WTC11 (cell line): ENCODE measurements around the gene OR4F17.
"Not testable (repeated sequence)": the region's sequence is repeated elsewhere in the genome, so short reads cannot be mapped to it uniquely, and the experiment has no call there.

ENCODE experiments used
- ESRRA ChIP-seq: sonication (generic); formaldehyde crosslinking; IDR thresholded peaks from 2 replicates; pipeline ENCODE4 v1.8.1; 2022; ENCODE audit warnings: mild to moderate bottlenecking, missing genetic modification reagents, borderline replicate concordance
- ETV6 ChIP-seq: sonication (generic); formaldehyde crosslinking; IDR thresholded peaks from 2 replicates; pipeline ENCODE4 v1.8.1; 2022; ENCODE audit warnings: mild to moderate bottlenecking, missing genetic modification reagents
- FOXK1 ChIP-seq: sonication (generic); formaldehyde crosslinking; IDR thresholded peaks from 2 replicates; pipeline ENCODE4 v1.8.0; 2022; ENCODE audit warnings: mild to moderate bottlenecking, moderate library complexity, missing genetic modification reagents
- JUN ChIP-seq: sonication (generic); formaldehyde crosslinking; IDR thresholded peaks from 2 replicates; pipeline ENCODE4 v1.8.0; 2023; ENCODE audit warnings: mild to moderate bottlenecking, missing genetic modification reagents
- KAT7 ChIP-seq: sonication (generic); formaldehyde crosslinking; IDR thresholded peaks from 2 replicates; pipeline ENCODE4 v1.8.1; 2023; ENCODE audit warnings: missing genetic modification reagents, mild to moderate bottlenecking, borderline replicate concordance
- SP1 ChIP-seq: sonication (generic); formaldehyde crosslinking; conservative IDR thresholded peaks from 2 replicates; pipeline ENCODE4 v1.8.1; 2022; ENCODE audit warnings: missing genetic modification reagents
- ZNF263 ChIP-seq: sonication (generic); formaldehyde crosslinking; IDR thresholded peaks from 2 replicates; pipeline ENCODE4 v1.8.1; 2022; ENCODE audit warnings: low read depth, mild to moderate bottlenecking, moderate library complexity, missing genetic modification reagents
- TF ChIP-seq, protein P1 (sequence below): fragments of 200-600 bp; IDR thresholded peaks from 2 replicates; pipeline ENCODE4 v1.8.0; 2022; ENCODE audit warnings: antibody characterized with exemption

DNA sequence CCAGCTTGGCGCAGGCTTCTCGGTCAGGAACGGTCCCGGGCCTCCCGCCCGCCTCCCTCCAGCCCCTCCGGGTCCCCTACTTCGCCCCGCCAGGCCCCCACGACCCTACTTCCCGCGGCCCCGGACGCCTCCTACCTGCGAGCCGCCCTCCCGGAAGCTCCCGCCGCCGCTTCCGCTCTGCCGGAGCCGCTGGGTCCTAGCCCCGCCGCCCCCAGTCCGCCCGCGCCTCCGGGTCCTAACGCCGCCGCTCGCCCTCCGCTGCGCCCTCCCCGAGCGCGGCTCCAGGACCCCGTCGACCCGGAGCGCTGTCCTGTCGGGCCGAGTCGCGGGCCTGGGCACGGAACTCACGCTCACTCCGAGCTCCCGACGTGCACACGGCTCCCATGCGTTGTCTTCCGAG lies 36.1 kb upstream of the OR4F17 start:
- not testable (repeated sequence) for TF ChIP-seq ESRRA; SP1; JUN; FOXK1 (CRISPR knock-in tag); KAT7 (CRISPR knock-in tag); ETV6; ZNF263 (CRISPR knock-in tag)
- TF ChIP-seq, protein P1, sequence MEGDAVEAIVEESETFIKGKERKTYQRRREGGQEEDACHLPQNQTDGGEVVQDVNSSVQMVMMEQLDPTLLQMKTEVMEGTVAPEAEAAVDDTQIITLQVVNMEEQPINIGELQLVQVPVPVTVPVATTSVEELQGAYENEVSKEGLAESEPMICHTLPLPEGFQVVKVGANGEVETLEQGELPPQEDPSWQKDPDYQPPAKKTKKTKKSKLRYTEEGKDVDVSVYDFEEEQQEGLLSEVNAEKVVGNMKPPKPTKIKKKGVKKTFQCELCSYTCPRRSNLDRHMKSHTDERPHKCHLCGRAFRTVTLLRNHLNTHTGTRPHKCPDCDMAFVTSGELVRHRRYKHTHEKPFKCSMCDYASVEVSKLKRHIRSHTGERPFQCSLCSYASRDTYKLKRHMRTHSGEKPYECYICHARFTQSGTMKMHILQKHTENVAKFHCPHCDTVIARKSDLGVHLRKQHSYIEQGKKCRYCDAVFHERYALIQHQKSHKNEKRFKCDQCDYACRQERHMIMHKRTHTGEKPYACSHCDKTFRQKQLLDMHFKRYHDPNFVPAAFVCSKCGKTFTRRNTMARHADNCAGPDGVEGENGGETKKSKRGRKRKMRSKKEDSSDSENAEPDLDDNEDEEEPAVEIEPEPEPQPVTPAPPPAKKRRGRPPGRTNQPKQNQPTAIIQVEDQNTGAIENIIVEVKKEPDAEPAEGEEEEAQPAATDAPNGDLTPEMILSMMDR, result not testable (repeated sequence)
